GM12878 (cell line): ENCODE measurements around the gene TCF7. TPM values are rescaled to one million over a fixed set of nuclear protein-coding genes. Genes with fewer than 3 reads are reported as not detected.
A peak's percentile ranks its signal among the peaks of the same experiment; 100 is the strongest.

ENCODE experiments used
- ATAC-seq: fragments of 200-7000 bp; cut with Tn5 transposase; 3 replicates; pipeline ENCODE4 v1.9.1; 2020; ENCODE audit warnings: mild to moderate bottlenecking, moderate library complexity
- Bru-seq: library from RNA; stranded (reverse); fragments of 400-500 nt; gene quantifications from one replicate; lab custom pipeline; 2021; lab: Mats Ljungman, UMichigan
- BruChase-seq, 2 experiments: library from RNA; stranded (reverse); fragments of 400-500 nt; gene quantifications; one replicate each; lab custom pipeline; 2021; lab: Mats Ljungman, UMichigan
- BruUV-seq: library from RNA; stranded (reverse); fragments of 400-500 nt; replicated peaks from 2 replicates; lab custom pipeline; 2021; lab: Mats Ljungman, UMichigan
- CTCF ChIA-PET: fragments of 300-600 bp; sonication (Branson Sonifier 250); formaldehyde crosslinking; extraction: SDS; loops from one replicate; lab custom pipeline; 2021; ENCODE audit warnings: inconsistent platforms; lab: Yijun Ruan, JAX
- POLR2A ChIA-PET: fragments of 350-600 bp; formaldehyde crosslinking; extraction: SDS; loops from one replicate; lab custom pipeline; 2021; ENCODE audit warnings: inconsistent platforms; lab: Charles Lee
- RAD21 ChIA-PET: fragments of 300-600 bp; sonication (Branson Sonifier 250); formaldehyde crosslinking; loops from one replicate; lab custom pipeline; 2023; ENCODE audit warnings: antibody characterized with exemption; ENCODE audit not compliant: unreplicated experiment; lab: Charles Lee
- SMC1A ChIA-PET: fragments of 300-600 bp; sonication (Branson Sonifier 250); formaldehyde crosslinking; loops from one replicate; lab custom pipeline; 2023; ENCODE audit not compliant: unreplicated experiment, uncharacterized antibody; lab: Charles Lee
- DNase-seq: peaks from one replicate; pipeline ENCODE4 v3.0.0-alpha.2; 2011; ENCODE audit warnings: low read depth, low spot score
- FAIRE-seq: peaks from 3 replicates; lab custom pipeline; 2011; peaks lifted over from hg19 to GRCh38; lab: Jason Lieb, UNC
- H2AFZ ChIP-seq: 2 replicates; pipeline ENCODE4 v1.6.0; 2011; ENCODE audit warnings: low read depth, low read length, control low read depth; ENCODE audit not compliant: control insufficient read depth
- H3K27ac ChIP-seq: 2 replicates; pipeline ENCODE4 v1.5.1; 2011; ENCODE audit warnings: control low read depth; ENCODE audit not compliant: control insufficient read depth, insufficient read depth
- H3K27me3 ChIP-seq, 2 experiments: replicated peaks in 1 of 2; 2 replicates each; pipeline versions ENCODE4 v1.6.0 to v1.6.1; 2011; ENCODE audit warnings: low read length in 1 of 2; ENCODE audit not compliant: control insufficient read depth in 2 of 2, insufficient read depth in 2 of 2
- H3K36me3 ChIP-seq, 2 experiments: 2 replicates each; pipeline ENCODE4 v1.5.1; 2011; ENCODE audit warnings: low read length in 1 of 2; ENCODE audit not compliant: control insufficient read depth in 2 of 2, insufficient read depth in 2 of 2
- H3K4me1 ChIP-seq: 2 replicates; pipeline ENCODE4 v1.6.1; 2011; ENCODE audit warnings: mild to moderate bottlenecking, low read length, moderate library complexity, mixed read lengths; ENCODE audit not compliant: control insufficient read depth, insufficient read depth
- H3K4me2 ChIP-seq: 2 replicates; pipeline ENCODE4 v1.6.0; 2011; ENCODE audit warnings: control low read depth; ENCODE audit not compliant: control insufficient read depth, insufficient read depth
- H3K4me3 ChIP-seq: fragments of 200-600 bp; sonication (generic); 2 replicates; pipeline ENCODE4 v1.5.1; 2016
- H3K79me2 ChIP-seq: 2 replicates; pipeline ENCODE4 v1.6.0; 2011; ENCODE audit warnings: low read length; ENCODE audit not compliant: control insufficient read depth, insufficient read depth
- H3K9ac ChIP-seq: 2 replicates; pipeline ENCODE4 v1.8.0; 2011; ENCODE audit warnings: low read length, control low read depth, mixed read lengths; ENCODE audit not compliant: control insufficient read depth, insufficient read depth
- H3K9me3 ChIP-seq: replicated peaks from 3 replicates; pipeline ENCODE4 v1.5.1; 2011; ENCODE audit warnings: mild to moderate bottlenecking, low read length; ENCODE audit not compliant: control insufficient read depth, insufficient read depth
- H4K20me1 ChIP-seq: 2 replicates; pipeline ENCODE4 v1.6.0; 2011; ENCODE audit not compliant: control insufficient read depth, insufficient read depth
- ATF7 ChIP-seq: fragments of 450-650 bp; IDR thresholded peaks from 2 replicates; pipeline ENCODE4 v1.6.1; 2016; ENCODE audit warnings: low read depth, mild to moderate bottlenecking
- MXI1 ChIP-seq: fragments of 150-350 bp; IDR thresholded peaks from 2 replicates; pipeline ENCODE4 v1.6.1; 2011; ENCODE audit warnings: low read depth, mild to moderate bottlenecking, inconsistent platforms, low read length, improper control_type of control experiment
- NR2C2 ChIP-seq: IDR thresholded peaks from 2 replicates; pipeline ENCODE4 v1.6.1; 2011; ENCODE audit warnings: borderline replicate concordance, low read depth; ENCODE audit not compliant: control insufficient read depth, insufficient read length
- REST ChIP-seq: IDR thresholded peaks from 2 replicates; pipeline ENCODE4 v1.6.1; 2012; ENCODE audit warnings: mild to moderate bottlenecking, low read depth, low read length
- SIX5 ChIP-seq: IDR thresholded peaks from 2 replicates; pipeline ENCODE4 v1.6.1; 2011; ENCODE audit warnings: mild to moderate bottlenecking, low read depth, low read length, moderate library complexity; ENCODE audit not compliant: severe bottlenecking
- TBL1XR1 ChIP-seq: IDR thresholded peaks from 2 replicates; pipeline ENCODE4 v1.6.1; 2012; ENCODE audit warnings: low read depth, low read length, improper control_type of control experiment
- TCF7 ChIP-seq: IDR thresholded peaks from 2 replicates; pipeline ENCODE4 v1.6.1; 2014; ENCODE audit warnings: antibody characterized with exemption, borderline replicate concordance
- YBX1 ChIP-seq: fragments of 450-650 bp; IDR thresholded peaks from 2 replicates; pipeline ENCODE4 v1.6.1; 2016; ENCODE audit warnings: antibody characterized with exemption
- ZBTB4 ChIP-seq: fragments of 450-650 bp; formaldehyde crosslinking; IDR thresholded peaks from 2 replicates; pipeline ENCODE4 v1.4.0; 2022; ENCODE audit warnings: mild to moderate bottlenecking, moderate library complexity
- ZNF24 ChIP-seq: fragments of 450-650 bp; IDR thresholded peaks from 2 replicates; pipeline ENCODE4 v1.6.1; 2017; ENCODE audit warnings: antibody characterized with exemption, mild to moderate bottlenecking
- WGBS: methylation state at CpG from one replicate; pipeline ENCODE4 v1.1.6; 2016; ENCODE audit warnings: low lambda C conversion rate; ENCODE audit not compliant: insufficient replicate concordance, insufficient coverage; ENCODE audit errors: missing lambda C conversion rate; 5-methylcytosine and 5-hydroxymethylcytosine counted together
- in situ Hi-C: fragments of 300-500 bp; cut with MboI; formaldehyde crosslinking; loops from 9 replicates; pipeline ENCODE4 v1.14.3; 2018; ENCODE audit warnings: mixed read lengths
- intact Hi-C: fragments of 100-400 bp; cut with micrococcal nuclease; formaldehyde crosslinking; loops from one replicate; pipeline ENCODE4 v1.14.2; 2022; ENCODE audit not compliant: unreplicated experiment
- long read RNA-seq, 2 experiments: library from polyadenylated mRNA; unstranded; transcript quantifications; one replicate each; pipeline ENCODE4 v2.0.0, GENCODE V29; 2019 to 2020
- polyA minus RNA-seq, 3 experiments: library from RNA; depleted of rRNA, polyadenylated mRNA; stranded (reverse); fragments of >200 nt; gene quantifications; 2 replicates each; pipeline ENCODE4 v1.2.3, GENCODE V29; 2011
- polyA plus RNA-seq, 11 experiments: library from polyadenylated mRNA; depleted of rRNA in 4 of 11; unstranded in 6 of 11; stranded (reverse) in 5 of 11; fragments of >200 nt; fragmentation: Nextera tagmentation in 4 of 11; fragmentation: Illumina TruSeq in 1 of 11; extraction: Ambion mirVana in 4 of 11; extraction: Trizol in 1 of 11; gene quantifications; 1 replicate in 1 of 11; 2 replicates in 10 of 11; pipeline versions ENCODE4 v1.2.1 to v1.2.3, GENCODE V29; 2011 to 2016; ENCODE audit warnings: inconsistent platforms in 2 of 11, missing spikeins in 2 of 11, low read depth in 1 of 11
- total RNA-seq, 4 experiments: library from RNA; depleted of rRNA in 3 of 4; stranded (reverse); fragments of >200 nt in 3 of 4; fragmentation: Illumina TruSeq in 1 of 4; extraction: Trizol in 1 of 4; gene quantifications; 2 replicates each; pipeline versions ENCODE4 v1.2.1 to v1.2.3, GENCODE V29; 2013 to 2021

Gene TCF7
- total RNA-seq (2013; cell fraction: nucleolus; rRNA removed) = 344 and 364 TPM in 2 replicates
- total RNA-seq (2014; rRNA removed) (19.6 and 21.6 TPM in 2 replicates), total RNA-seq (2014; rRNA removed; fragmentation: Illumina TruSeq; extraction: Trizol) (23.3 and 24.0 TPM in 2 replicates), total RNA-seq (2021) (60.2 and 63.5 TPM in 2 replicates), polyA plus RNA-seq (2011; rRNA removed) (20.5 and 34.6 TPM in 2 replicates), polyA plus RNA-seq (2014; fragmentation: Illumina TruSeq; extraction: Trizol) (44.1 and 59.3 TPM in 2 replicates), polyA plus RNA-seq (2014; fragmentation: Nextera tagmentation; extraction: Ambion mirVana) (10 to 100 TPM in 1 of 2 experiments, 1 to 10 TPM in 1; 10.0 to 13.2 TPM), polyA plus RNA-seq (2014; rRNA removed) (29.0 and 37.6 TPM in 2 replicates), polyA plus RNA-seq (2016; fragmentation: Nextera tagmentation; extraction: Ambion mirVana) (10 to 100 TPM; 22.7 to 23.2 TPM), polyA minus RNA-seq (2011; rRNA and poly(A)+ RNA removed) (52.8 and 74.5 TPM in 2 replicates), Bru-seq, nascent RNA (percentile 96 among the genes with signal in this experiment), BruChase-seq, experiment 1, labeled RNA remaining after a 6-hour chase (percentile 97 among the genes with signal in this experiment), BruChase-seq, experiment 2, labeled RNA remaining after a 2-hour chase (percentile 93 among the genes with signal in this experiment)
- polyA plus RNA-seq (2011; ENCODE audit: low read depth) = 26.0 TPM
- 27.6 and 32.9 TPM in 2 replicates for polyA plus RNA-seq (2011; cell fraction: cytosol; rRNA removed)
- polyA plus RNA-seq (2011; cell fraction: nucleus; rRNA removed) = 62.1 and 64.0 TPM in 2 replicates
- 52.2 and 55.4 TPM in 2 replicates for polyA plus RNA-seq (2012)
- 25.0 and 25.4 TPM in 2 replicates for polyA minus RNA-seq (2011; cell fraction: cytosol; rRNA and poly(A)+ RNA removed)
- polyA minus RNA-seq (2011; cell fraction: nucleus; rRNA and poly(A)+ RNA removed) = 60.7 and 103 TPM in 2 replicates
- long read RNA-seq, experiment 1, partial matches to known transcripts = 1 of 5 reads
- long read RNA-seq, experiment 1, other reads (novel, unspliced or antisense) = 4 of 5 reads
- long read RNA-seq, experiment 2, partial matches to known transcripts = 0 of 15 reads
- long read RNA-seq, experiment 2, other reads (novel, unspliced or antisense) = 15 of 15 reads

GRCh38 chr5:134113902-134114875, at the start of gene TCF7:
TCF7 (plus strand) TSS chr5:134114681; CDS start chr5:134114907, 226 bp downstream.
- peak within 1 kb of the TSS; percentile 100 for H3K4me2 ChIP-seq
- 17% methylated on average over 63 of the region's 90 CpGs for WGBS
- H3K27ac ChIP-seq = peak within 1 kb of the TSS; percentile 56
- BruUV-seq = TSS peak; percentile 96
- ChIA-PET SMC1A (interaction anchor here (0.5 to 11.4 kb wide), 4 partner anchors 10 to 174 kb away, joined by 3 to 152 read pairs (median 21); no protein-coding TSS in a partner anchor), RAD21 (interaction anchor here (0.6 to 10.8 kb wide), 4 partner anchors 12 to 112 kb away, joined by 4 to 123 read pairs (median 58); no protein-coding TSS in a partner anchor), CTCF (interaction anchor here (1.2 to 10.7 kb wide), 4 partner anchors 13 to 45 kb away, joined by 7 to 112 read pairs (median 56); no protein-coding TSS in a partner anchor), POLR2A (interaction anchor here (1.2 to 11.6 kb wide), 4 partner anchors 18 to 111 kb away, joined by 3 to 291 read pairs (median 4); no protein-coding TSS in a partner anchor)
- peak within 1 kb of the TSS; percentile 83 for H3K4me3 ChIP-seq
- peak; percentile 82 for ATAC-seq
- H3K36me3 ChIP-seq = peaks cover 0 to 3% of the 10 kb centered on the region in 2 experiments; a peak in 1 of 4 replicates
- no peaks in the 10 kb centered on the region for H4K20me1 ChIP-seq
- peak within 1 kb of the TSS; percentile 69 for H3K9ac ChIP-seq
- in situ Hi-C loops = no loop called here
- H3K79me2 ChIP-seq = peaks cover 23% of the 10 kb centered on the region
- FAIRE-seq = no peak
- no peak for DNase-seq
- no peaks in the 10 kb centered on the region; a peak in 1 of 4 replicates for H3K27me3 ChIP-seq
- intact Hi-C loops = loop anchor here (1.0 to 2.0 kb wide), 3 partner anchors 10 to 19 kb away; no protein-coding TSS in a partner anchor
- H3K9me3 ChIP-seq = no peaks in the 10 kb centered on the region
- peak within 1 kb of the TSS; percentile 91 for H2AFZ ChIP-seq
- H3K4me1 ChIP-seq = peaks cover 40% of the 10 kb centered on the region
- TF ChIP-seq ZBTB4 (CRISPR knock-in tag) = no peak
- 0 out of 2 replicates have a peak, but pooled peaks have one; percentile 27 for TF ChIP-seq ATF7
- peak; percentile 82 for TF ChIP-seq TCF7
- no peak for TF ChIP-seq TBL1XR1
- TF ChIP-seq REST = no peak
- TF ChIP-seq NR2C2 = no peak
- no peak for TF ChIP-seq YBX1
- TF ChIP-seq SIX5 = no peak
- TF ChIP-seq ZNF24 = no peak
- TF ChIP-seq MXI1 = 0 out of 2 replicates have a peak, but pooled peaks have one; percentile 21
